Activated B cell treated with CpG ODN at 0.5 μM for 24 hours (primary cell): ENCODE measurements around the gene TUBA4B. TPM values are rescaled to one million over a fixed set of nuclear protein-coding genes. Genes with fewer than 3 reads are reported as not detected.

Experiments
- ATAC-seq: fragments of 200-7000 bp; cut with Tn5 transposase; one replicate; pipeline ENCODE4 v1.10.0; 2021; ENCODE audit warnings: low read depth, mild to moderate bottlenecking, moderate library complexity
- CTCF ChIA-PET: fragments of 350-600 bp; sonication (Branson Sonifier 250); formaldehyde crosslinking; loops from one replicate; lab custom pipeline; 2021; ENCODE audit warnings: antibody characterized with exemption; lab: Charles Lee
- POLR2A ChIA-PET: fragments of 350-600 bp; sonication (Branson Sonifier 250); formaldehyde crosslinking; loops from one replicate; lab custom pipeline; 2021; ENCODE audit warnings: antibody characterized with exemption; lab: Charles Lee
- DNase-seq: peaks from one replicate; pipeline ENCODE4 v3.0.0; 2022
- H3K27ac Mint-ChIP-seq: one replicate; pipeline ENCODE4 v1.8.0; 2020; ENCODE audit warnings: mixed read lengths
- H3K27me3 Mint-ChIP-seq: one replicate; pipeline ENCODE4 v1.8.0; 2021; ENCODE audit warnings: mixed read lengths
- H3K36me3 Mint-ChIP-seq: one replicate; pipeline ENCODE4 v1.8.0; 2021; ENCODE audit warnings: low read depth, mixed read lengths
- H3K4me1 Mint-ChIP-seq: one replicate; pipeline ENCODE4 v1.8.0; 2021; ENCODE audit warnings: mixed read lengths
- H3K4me3 Mint-ChIP-seq: one replicate; pipeline ENCODE4 v1.8.0; 2020; ENCODE audit warnings: mild to moderate bottlenecking, mixed read lengths
- H3K9me3 Mint-ChIP-seq: one replicate; pipeline ENCODE4 v1.8.0; 2020; ENCODE audit warnings: mixed read lengths
- CTCF ChIP-seq: fragments of 200-600 bp; IDR thresholded peaks from one replicate; pipeline ENCODE4 v1.8.0; 2022; ENCODE audit warnings: antibody characterized with exemption, mild to moderate bottlenecking
- intact Hi-C: fragments of 100-400 bp; cut with micrococcal nuclease; formaldehyde crosslinking; loops from one replicate; pipeline ENCODE4 v1.15.1; 2024
- total RNA-seq: library from RNA; stranded (reverse); gene quantifications from 2 replicates; pipeline ENCODE4 v1.2.3, GENCODE V29; 2022

Gene TUBA4B
- total RNA-seq, 1 donor from 2014 or later = not detected

GRCh38 chr2:219213486-219214071 lies 39.5 kb upstream of the TUBA4B start:
- H3K36me3 Mint-ChIP-seq = peaks cover 30% of the 10 kb centered on the region
- H3K4me3 Mint-ChIP-seq = no peak overlapping the region
- no peak for TF ChIP-seq CTCF
- no peaks in the 10 kb centered on the region for H3K9me3 Mint-ChIP-seq
- ATAC-seq (no peak), DNase-seq (no peak)
- H3K27me3 Mint-ChIP-seq = no peaks in the 10 kb centered on the region
- CTCF ChIA-PET = interaction anchor here (1.3 to 1.4 kb wide), 2 partner anchors 54 to 81 kb away, joined by 4 read pairs; no protein-coding TSS in a partner anchor
- POLR2A ChIA-PET = interaction anchor here (3.0 kb wide), 1 partner anchor 37 kb away, joined by 21 read pairs; the partner anchor contains the start of gene CNPPD1
- intact Hi-C loops = no loop called here
- H3K27ac Mint-ChIP-seq = no peak overlapping the region
- peaks cover 18% of the 10 kb centered on the region for H3K4me1 Mint-ChIP-seq

- Mint-ChIP-seq H3K4me3 (no peak overlapping the region), H3K4me1 (peaks cover 22% of the 10 kb centered on the region), H3K36me3 (peaks cover 27% of the 10 kb centered on the region), H3K27ac (no peak overlapping the region), H3K27me3 (no peaks in the 10 kb centered on the region), H3K9me3 (no peaks in the 10 kb centered on the region)
- CTCF ChIA-PET = interaction anchor here (1.3 kb wide), 1 partner anchor 81 kb away, joined by 4 read pairs; no protein-coding TSS in a partner anchor
- no peak for ATAC-seq
- intact Hi-C loops = no loop called here
- POLR2A ChIA-PET = no interaction called here
- no peak for TF ChIP-seq CTCF
- DNase-seq = no peak
Observed at GRCh38 chr2:219214141-219214540, 38.9 kb upstream of the TUBA4B start.

GRCh38 chr2:219214786-219215185 lies 38.3 kb upstream of the TUBA4B start:
- Mint-ChIP-seq H3K27ac (no peak overlapping the region), H3K9me3 (no peaks in the 10 kb centered on the region), H3K4me3 (no peak overlapping the region), H3K4me1 (peaks cover 28% of the 10 kb centered on the region), H3K36me3 (peaks cover 25% of the 10 kb centered on the region), H3K27me3 (no peaks in the 10 kb centered on the region)
- DNase-seq = no peak
- ChIA-PET POLR2A (interaction anchor here (1.0 to 1.3 kb wide), 2 partner anchors 15 to 30 kb away, joined by 3 read pairs; partner anchors contain the start of genes ANKZF1, ATG9A, GLB1L and STK16), CTCF (interaction anchor here (1.0 to 1.3 kb wide), 2 partner anchors 45 to 80 kb away, joined by 3 to 4 read pairs; partner anchors contain the start of gene SLC23A3)
- TF ChIP-seq CTCF = no peak
- no peak for ATAC-seq
- intact Hi-C loops = no loop called here

GRCh38 chr2:219215871-219216534 lies 37.0 kb upstream of the TUBA4B start:
- Mint-ChIP-seq H3K9me3 (no peaks in the 10 kb centered on the region), H3K4me3 (no peak overlapping the region), H3K36me3 (peaks cover 32% of the 10 kb centered on the region), H3K27ac (no peak overlapping the region), H3K27me3 (no peaks in the 10 kb centered on the region), H3K4me1 (peaks cover 27% of the 10 kb centered on the region)
- POLR2A ChIA-PET = interaction anchor here (0.9 to 5.9 kb wide), 9 partner anchors 10 to 336 kb away, joined by 3 to 61 read pairs (median 4); partner anchors contain the start of genes ANKZF1, ATG9A, CNPPD1 and DNAJB2
- no peak for TF ChIP-seq CTCF
- DNase-seq (no peak), ATAC-seq (no peak)
- CTCF ChIA-PET = interaction anchor here (0.5 to 4.3 kb wide), 3 partner anchors 7 to 1017 kb away, joined by 4 to 25 read pairs (median 5); no protein-coding TSS in a partner anchor
- intact Hi-C loops = no loop called here

- Mint-ChIP-seq H3K36me3 (peaks cover 36% of the 10 kb centered on the region), H3K27me3 (no peaks in the 10 kb centered on the region), H3K27ac (no peak overlapping the region), H3K9me3 (no peaks in the 10 kb centered on the region), H3K4me3 (no peak overlapping the region), H3K4me1 (peaks cover 22% of the 10 kb centered on the region)
- POLR2A ChIA-PET = interaction anchor here (1.3 to 5.9 kb wide), 5 partner anchors 10 to 63 kb away, joined by 4 to 61 read pairs (median 44); partner anchors contain the start of genes ANKZF1, ATG9A, CNPPD1 and DNAJB2
- no peak for ATAC-seq
- no peak for DNase-seq
- no peak for TF ChIP-seq CTCF
- intact Hi-C loops = no loop called here
- CTCF ChIA-PET = interaction anchor here (0.6 to 4.3 kb wide), 3 partner anchors 8 to 78 kb away, joined by 3 to 25 read pairs (median 5); partner anchors contain the start of gene DNAJB2
Observed at GRCh38 chr2:219216535-219216915, 36.5 kb upstream of the TUBA4B start.
